HepG2 (cell line): Measurements from ENCODE around the gene MICAL3. TPM values are rescaled to one million over a fixed set of nuclear protein-coding genes. Genes with fewer than 3 reads are reported as not detected.

Experiments
- ZBTB38 ChIP-seq: sonication (generic); formaldehyde crosslinking; IDR thresholded peaks from 2 replicates; pipeline ENCODE4 v1.5.1; 2020; ENCODE audit warnings: mild to moderate bottlenecking, missing genetic modification reagents
- ZC3H13 ChIP-seq: sonication (generic); formaldehyde crosslinking; IDR thresholded peaks from 2 replicates; pipeline ENCODE4 v1.8.1; 2023; ENCODE audit warnings: mild to moderate bottlenecking, missing genetic modification reagents, moderate library complexity
- ZFP37 ChIP-seq: sonication (generic); formaldehyde crosslinking; IDR thresholded peaks from 2 replicates; pipeline ENCODE4 v1.4.0; 2020; ENCODE audit warnings: missing genetic modification reagents, borderline replicate concordance
- ZNF75D ChIP-seq: sonication (generic); formaldehyde crosslinking; IDR thresholded peaks from 2 replicates; pipeline ENCODE4 v1.8.1; 2023; ENCODE audit warnings: missing genetic modification reagents, mild to moderate bottlenecking, borderline replicate concordance
- polyA plus RNA-seq, 8 experiments: library from polyadenylated mRNA; depleted of rRNA in 3 of 8; stranded (reverse) in 7 of 8; unstranded in 1 of 8; fragments of >200 nt; fragmentation: Illumina TruSeq in 4 of 8; extraction: Trizol in 4 of 8; gene quantifications; 2 replicates each; pipeline versions ENCODE4 v1.2.1 to v1.2.3, GENCODE V29; 2011 to 2016; ENCODE audit warnings: low read depth in 4 of 8, missing spikeins in 1 of 8, mixed read lengths in 1 of 8; ENCODE audit not compliant: insufficient read depth in 1 of 8
- total RNA-seq, 5 experiments: library from RNA; depleted of rRNA; stranded (reverse); fragments of >200 nt; fragmentation: Illumina TruSeq; extraction: Trizol; gene quantifications; 2 replicates each; pipeline ENCODE4 v1.2.3, GENCODE V29; 2016; ENCODE audit warnings: low read depth in 1 of 5
- TF ChIP-seq, protein P1 (sequence below): sonication (generic); formaldehyde crosslinking; IDR thresholded peaks from 2 replicates; pipeline ENCODE4 v1.5.0; 2020; ENCODE audit warnings: missing genetic modification reagents, mild to moderate bottlenecking, borderline replicate concordance
- TF ChIP-seq, protein P2 (sequence below): sonication (generic); formaldehyde crosslinking; IDR thresholded peaks from 2 replicates; pipeline ENCODE4 v1.4.0; 2020; ENCODE audit warnings: missing genetic modification reagents
- TF ChIP-seq, protein P3 (sequence below): sonication (generic); formaldehyde crosslinking; IDR thresholded peaks from 2 replicates; pipeline ENCODE4 v1.8.0; 2022; ENCODE audit warnings: missing genetic modification reagents, mild to moderate bottlenecking, borderline replicate concordance
- TF ChIP-seq, protein P4 (sequence below): sonication (generic); IDR thresholded peaks from 2 replicates; pipeline ENCODE4 v1.6.1; 2016; ENCODE audit warnings: low read depth, borderline replicate concordance

The MICAL3 gene
- total and polyA plus RNA-seq, 2 of the 13 experiments (the other 11 are each of a cell fraction or from before 2014, with no cell fraction given), result 5.3 to 12.5 TPM

- TF ChIP-seq, protein P1, sequence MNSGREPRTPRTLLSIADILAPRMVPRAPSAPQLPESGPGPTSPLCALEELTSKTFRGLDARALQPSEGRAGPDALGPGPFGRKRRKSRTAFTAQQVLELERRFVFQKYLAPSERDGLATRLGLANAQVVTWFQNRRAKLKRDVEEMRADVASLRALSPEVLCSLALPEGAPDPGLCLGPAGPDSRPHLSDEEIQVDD (CRISPR knock-in tag), result no peak
- TF ChIP-seq ZBTB38 (CRISPR knock-in tag), result no peak
- TF ChIP-seq ZNF75D (CRISPR knock-in tag), result no peak
- no peak for TF ChIP-seq ZC3H13
- TF ChIP-seq, protein P2, sequence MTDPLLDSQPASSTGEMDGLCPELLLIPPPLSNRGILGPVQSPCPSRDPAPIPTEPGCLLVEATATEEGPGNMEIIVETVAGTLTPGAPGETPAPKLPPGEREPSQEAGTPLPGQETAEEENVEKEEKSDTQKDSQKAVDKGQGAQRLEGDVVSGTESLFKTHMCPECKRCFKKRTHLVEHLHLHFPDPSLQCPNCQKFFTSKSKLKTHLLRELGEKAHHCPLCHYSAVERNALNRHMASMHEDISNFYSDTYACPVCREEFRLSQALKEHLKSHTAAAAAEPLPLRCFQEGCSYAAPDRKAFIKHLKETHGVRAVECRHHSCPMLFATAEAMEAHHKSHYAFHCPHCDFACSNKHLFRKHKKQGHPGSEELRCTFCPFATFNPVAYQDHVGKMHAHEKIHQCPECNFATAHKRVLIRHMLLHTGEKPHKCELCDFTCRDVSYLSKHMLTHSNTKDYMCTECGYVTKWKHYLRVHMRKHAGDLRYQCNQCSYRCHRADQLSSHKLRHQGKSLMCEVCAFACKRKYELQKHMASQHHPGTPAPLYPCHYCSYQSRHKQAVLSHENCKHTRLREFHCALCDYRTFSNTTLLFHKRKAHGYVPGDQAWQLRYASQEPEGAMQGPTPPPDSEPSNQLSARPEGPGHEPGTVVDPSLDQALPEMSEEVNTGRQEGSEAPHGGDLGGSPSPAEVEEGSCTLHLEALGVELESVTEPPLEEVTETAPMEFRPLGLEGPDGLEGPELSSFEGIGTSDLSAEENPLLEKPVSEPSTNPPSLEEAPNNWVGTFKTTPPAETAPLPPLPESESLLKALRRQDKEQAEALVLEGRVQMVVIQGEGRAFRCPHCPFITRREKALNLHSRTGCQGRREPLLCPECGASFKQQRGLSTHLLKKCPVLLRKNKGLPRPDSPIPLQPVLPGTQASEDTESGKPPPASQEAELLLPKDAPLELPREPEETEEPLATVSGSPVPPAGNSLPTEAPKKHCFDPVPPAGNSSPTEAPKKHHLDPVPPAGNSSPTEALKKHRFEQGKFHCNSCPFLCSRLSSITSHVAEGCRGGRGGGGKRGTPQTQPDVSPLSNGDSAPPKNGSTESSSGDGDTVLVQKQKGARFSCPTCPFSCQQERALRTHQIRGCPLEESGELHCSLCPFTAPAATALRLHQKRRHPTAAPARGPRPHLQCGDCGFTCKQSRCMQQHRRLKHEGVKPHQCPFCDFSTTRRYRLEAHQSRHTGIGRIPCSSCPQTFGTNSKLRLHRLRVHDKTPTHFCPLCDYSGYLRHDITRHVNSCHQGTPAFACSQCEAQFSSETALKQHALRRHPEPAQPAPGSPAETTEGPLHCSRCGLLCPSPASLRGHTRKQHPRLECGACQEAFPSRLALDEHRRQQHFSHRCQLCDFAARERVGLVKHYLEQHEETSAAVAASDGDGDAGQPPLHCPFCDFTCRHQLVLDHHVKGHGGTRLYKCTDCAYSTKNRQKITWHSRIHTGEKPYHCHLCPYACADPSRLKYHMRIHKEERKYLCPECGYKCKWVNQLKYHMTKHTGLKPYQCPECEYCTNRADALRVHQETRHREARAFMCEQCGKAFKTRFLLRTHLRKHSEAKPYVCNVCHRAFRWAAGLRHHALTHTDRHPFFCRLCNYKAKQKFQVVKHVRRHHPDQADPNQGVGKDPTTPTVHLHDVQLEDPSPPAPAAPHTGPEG (CRISPR knock-in tag), result no peak
- TF ChIP-seq, protein P3, sequence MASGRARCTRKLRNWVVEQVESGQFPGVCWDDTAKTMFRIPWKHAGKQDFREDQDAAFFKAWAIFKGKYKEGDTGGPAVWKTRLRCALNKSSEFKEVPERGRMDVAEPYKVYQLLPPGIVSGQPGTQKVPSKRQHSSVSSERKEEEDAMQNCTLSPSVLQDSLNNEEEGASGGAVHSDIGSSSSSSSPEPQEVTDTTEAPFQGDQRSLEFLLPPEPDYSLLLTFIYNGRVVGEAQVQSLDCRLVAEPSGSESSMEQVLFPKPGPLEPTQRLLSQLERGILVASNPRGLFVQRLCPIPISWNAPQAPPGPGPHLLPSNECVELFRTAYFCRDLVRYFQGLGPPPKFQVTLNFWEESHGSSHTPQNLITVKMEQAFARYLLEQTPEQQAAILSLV, result no peak
- no peak for TF ChIP-seq ZFP37
- TF ChIP-seq, protein P4, sequence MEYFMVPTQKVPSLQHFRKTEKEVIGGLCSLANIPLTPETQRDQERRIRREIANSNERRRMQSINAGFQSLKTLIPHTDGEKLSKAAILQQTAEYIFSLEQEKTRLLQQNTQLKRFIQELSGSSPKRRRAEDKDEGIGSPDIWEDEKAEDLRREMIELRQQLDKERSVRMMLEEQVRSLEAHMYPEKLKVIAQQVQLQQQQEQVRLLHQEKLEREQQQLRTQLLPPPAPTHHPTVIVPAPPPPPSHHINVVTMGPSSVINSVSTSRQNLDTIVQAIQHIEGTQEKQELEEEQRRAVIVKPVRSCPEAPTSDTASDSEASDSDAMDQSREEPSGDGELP, result no peak
Observed at GRCh38 chr22:17795661-17796548, 228.5 kb downstream of the MICAL3 start (continued).
